Measurements from ENCODE around the gene ADM5.

The ADM5 gene

GRCh38 chr19:49667473-49667872, 21.9 kb upstream of the ADM5 start:
- Histone ChIP-seq H3K27me3 (replicated peaks; ENCODE audit: control insufficient read depth, insufficient read depth, low read length, poor library complexity, severe bottlenecking) (no peaks in the 10 kb centered on the region), H3K36me3 (ENCODE audit: control insufficient read depth, insufficient read depth, low read length) (peaks cover 8% of the 10 kb centered on the region), H3K4me1 (ENCODE audit: control insufficient read depth, insufficient read depth, low read length, poor library complexity, severe bottlenecking) (peaks cover 30% of the 10 kb centered on the region), H3K27ac (ENCODE audit: insufficient read depth, low read length, poor library complexity, severe bottlenecking) (no peak overlapping the region), H3K9me3 (ENCODE audit: control insufficient read depth, low read length) (no peaks in the 10 kb centered on the region), H3K4me3 (ENCODE audit: insufficient read depth, low read depth, low read length, poor library complexity, severe bottlenecking) (no peak overlapping the region)
- no peak for DNase-seq

- H3K27ac ChIP-seq (ENCODE audit: insufficient read depth, low read length, poor library complexity, severe bottlenecking): no peak overlapping the region
- no peak overlapping the region for H3K4me3 ChIP-seq (ENCODE audit: insufficient read depth, low read depth, low read length, poor library complexity, severe bottlenecking)
- H3K9me3 ChIP-seq (ENCODE audit: control insufficient read depth, low read length): no peaks in the 10 kb centered on the region
- H3K36me3 ChIP-seq (ENCODE audit: control insufficient read depth, insufficient read depth, low read length): no peaks in the 10 kb centered on the region
- no peak for DNase-seq
- peaks cover 18% of the 10 kb centered on the region for H3K4me1 ChIP-seq (ENCODE audit: control insufficient read depth, insufficient read depth, low read length, poor library complexity, severe bottlenecking)
- no peaks in the 10 kb centered on the region for H3K27me3 ChIP-seq (replicated peaks; ENCODE audit: control insufficient read depth, insufficient read depth, low read length, poor library complexity, severe bottlenecking)
These were observed 19.9 kb upstream of the ADM5 start for GRCh38 chr19:49669516-49669915.

GRCh38 chr19:49672131-49672919, 17.1 kb upstream of the ADM5 start:
- Histone ChIP-seq H3K4me1 (ENCODE audit: control insufficient read depth, insufficient read depth, low read length, poor library complexity, severe bottlenecking) (peaks cover 6% of the 10 kb centered on the region), H3K9me3 (ENCODE audit: control insufficient read depth, low read length) (no peaks in the 10 kb centered on the region), H3K36me3 (ENCODE audit: control insufficient read depth, insufficient read depth, low read length) (no peaks in the 10 kb centered on the region), H3K4me3 (ENCODE audit: insufficient read depth, low read depth, low read length, poor library complexity, severe bottlenecking) (no peak overlapping the region), H3K27me3 (replicated peaks; ENCODE audit: control insufficient read depth, insufficient read depth, low read length, poor library complexity, severe bottlenecking) (no peaks in the 10 kb centered on the region), H3K27ac (ENCODE audit: insufficient read depth, low read length, poor library complexity, severe bottlenecking) (no peak overlapping the region)
- peak; percentile 45 to 64 (median 50) for DNase-seq

- Histone ChIP-seq H3K27ac (ENCODE audit: insufficient read depth, low read length, poor library complexity, severe bottlenecking) (peak overlapping the region; percentile 98), H3K36me3 (ENCODE audit: control insufficient read depth, insufficient read depth, low read length) (no peaks in the 10 kb centered on the region), H3K4me1 (ENCODE audit: control insufficient read depth, insufficient read depth, low read length, poor library complexity, severe bottlenecking) (peaks cover 34% of the 10 kb centered on the region), H3K4me3 (ENCODE audit: insufficient read depth, low read depth, low read length, poor library complexity, severe bottlenecking) (peak overlapping the region; percentile 82), H3K27me3 (replicated peaks; ENCODE audit: control insufficient read depth, insufficient read depth, low read length, poor library complexity, severe bottlenecking) (no peaks in the 10 kb centered on the region), H3K9me3 (ENCODE audit: control insufficient read depth, low read length) (no peaks in the 10 kb centered on the region)
- peak in 1 of 3 donors; percentile 37 for DNase-seq
These were observed 13.1 kb upstream of the ADM5 start for GRCh38 chr19:49676136-49676783.

GRCh38 chr19:49676784-49677230, 12.6 kb upstream of the ADM5 start:
- Histone ChIP-seq H3K4me3 (ENCODE audit: insufficient read depth, low read depth, low read length, poor library complexity, severe bottlenecking) (peak overlapping the region; percentile 82), H3K27ac (ENCODE audit: insufficient read depth, low read length, poor library complexity, severe bottlenecking) (peak overlapping the region; percentile 98), H3K9me3 (ENCODE audit: control insufficient read depth, low read length) (no peaks in the 10 kb centered on the region), H3K4me1 (ENCODE audit: control insufficient read depth, insufficient read depth, low read length, poor library complexity, severe bottlenecking) (peaks cover 34% of the 10 kb centered on the region), H3K27me3 (replicated peaks; ENCODE audit: control insufficient read depth, insufficient read depth, low read length, poor library complexity, severe bottlenecking) (no peaks in the 10 kb centered on the region), H3K36me3 (ENCODE audit: control insufficient read depth, insufficient read depth, low read length) (peaks cover 2% of the 10 kb centered on the region)
- peak; percentile 96 to 99 (median 99) for DNase-seq

GRCh38 chr19:49677231-49677900, 12.0 kb upstream of the ADM5 start, which contains the start of gene PRMT1:
TSS of gene PRMT1 (plus strand) at chr19:49677271. CDS start at chr19:49677281, 10 bp downstream.
- peak within 1 kb of the TSS; percentile 98 for H3K27ac ChIP-seq (ENCODE audit: insufficient read depth, low read length, poor library complexity, severe bottlenecking)
- H3K4me1 ChIP-seq (ENCODE audit: control insufficient read depth, insufficient read depth, low read length, poor library complexity, severe bottlenecking): peaks cover 29% of the 10 kb centered on the region
- peak; percentile 24 to 47 (median 47) for DNase-seq
- H3K9me3 ChIP-seq (ENCODE audit: control insufficient read depth, low read length): no peaks in the 10 kb centered on the region
- peaks cover 7% of the 10 kb centered on the region for H3K36me3 ChIP-seq (ENCODE audit: control insufficient read depth, insufficient read depth, low read length)
- H3K27me3 ChIP-seq (replicated peaks; ENCODE audit: control insufficient read depth, insufficient read depth, low read length, poor library complexity, severe bottlenecking): no peaks in the 10 kb centered on the region
- H3K4me3 ChIP-seq (ENCODE audit: insufficient read depth, low read depth, low read length, poor library complexity, severe bottlenecking): peak within 1 kb of the TSS; percentile 82

GRCh38 chr19:49677901-49678674, 11.3 kb upstream of the ADM5 start:
- H3K9me3 ChIP-seq (ENCODE audit: control insufficient read depth, low read length): no peaks in the 10 kb centered on the region
- H3K36me3 ChIP-seq (ENCODE audit: control insufficient read depth, insufficient read depth, low read length): peaks cover 13% of the 10 kb centered on the region
- peak; percentile 68 to 78 (median 69) for DNase-seq
- no peaks in the 10 kb centered on the region for H3K27me3 ChIP-seq (replicated peaks; ENCODE audit: control insufficient read depth, insufficient read depth, low read length, poor library complexity, severe bottlenecking)
- H3K4me3 ChIP-seq (ENCODE audit: insufficient read depth, low read depth, low read length, poor library complexity, severe bottlenecking): peak overlapping the region; percentile 82
- peaks cover 28% of the 10 kb centered on the region for H3K4me1 ChIP-seq (ENCODE audit: control insufficient read depth, insufficient read depth, low read length, poor library complexity, severe bottlenecking)
- peak overlapping the region; percentile 98 for H3K27ac ChIP-seq (ENCODE audit: insufficient read depth, low read length, poor library complexity, severe bottlenecking)

- Histone ChIP-seq H3K27me3 (replicated peaks; ENCODE audit: control insufficient read depth, insufficient read depth, low read length, poor library complexity, severe bottlenecking) (no peaks in the 10 kb centered on the region), H3K9me3 (ENCODE audit: control insufficient read depth, low read length) (no peaks in the 10 kb centered on the region), H3K36me3 (ENCODE audit: control insufficient read depth, insufficient read depth, low read length) (peaks cover 23% of the 10 kb centered on the region), H3K4me3 (ENCODE audit: insufficient read depth, low read depth, low read length, poor library complexity, severe bottlenecking) (no peak overlapping the region), H3K4me1 (ENCODE audit: control insufficient read depth, insufficient read depth, low read length, poor library complexity, severe bottlenecking) (peaks cover 28% of the 10 kb centered on the region), H3K27ac (ENCODE audit: insufficient read depth, low read length, poor library complexity, severe bottlenecking) (peak overlapping the region; percentile 60)
- no peak for DNase-seq
These were observed 10.2 kb upstream of the ADM5 start for GRCh38 chr19:49678985-49679770.
